Activated T-helper 1 cell treated with Interleukin-2 at 50 U/mL for 16 hours (primary cell): Measurements from ENCODE around the gene SPPL2B.
"Not testable (repeated sequence)": the region's sequence is repeated elsewhere in the genome, so short reads cannot be mapped to it uniquely, and the experiment has no call there.

Source experiments
- DNase-seq: peaks from one replicate; pipeline ENCODE4 v3.0.0-alpha.2; 2020; ENCODE audit warnings: low read depth

SPPL2B gene

DNA sequence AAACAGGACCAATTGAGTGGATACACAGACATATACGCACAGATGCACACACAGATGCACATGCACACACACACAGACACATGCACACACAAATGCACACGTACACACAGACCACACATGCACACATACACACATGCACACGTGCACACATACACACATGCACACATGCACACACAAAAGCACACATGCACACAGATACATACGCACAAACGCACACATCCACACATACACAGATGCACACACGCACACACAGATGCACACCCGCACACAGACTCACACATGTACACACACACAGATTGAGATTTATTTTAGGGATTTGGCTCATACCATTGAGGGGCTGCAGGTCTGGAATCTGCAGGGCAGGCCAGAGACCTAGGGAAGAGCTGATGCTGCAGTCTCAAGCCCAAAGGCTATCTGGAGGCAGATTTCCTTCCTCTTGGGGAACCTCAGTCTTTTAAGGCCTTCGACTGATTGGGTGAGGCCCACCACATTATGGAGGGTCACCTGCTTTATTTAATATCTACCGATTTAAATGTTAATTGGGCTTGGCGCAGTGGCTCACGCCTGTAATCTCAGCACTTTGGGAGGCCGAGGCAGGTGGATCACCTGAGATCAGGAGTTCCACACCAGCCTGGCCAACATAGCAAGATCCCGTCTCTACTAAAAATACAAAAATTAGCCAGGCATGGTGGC is 54.2 kb downstream of the SPPL2B start:
- DNase-seq, result no peak

DNA sequence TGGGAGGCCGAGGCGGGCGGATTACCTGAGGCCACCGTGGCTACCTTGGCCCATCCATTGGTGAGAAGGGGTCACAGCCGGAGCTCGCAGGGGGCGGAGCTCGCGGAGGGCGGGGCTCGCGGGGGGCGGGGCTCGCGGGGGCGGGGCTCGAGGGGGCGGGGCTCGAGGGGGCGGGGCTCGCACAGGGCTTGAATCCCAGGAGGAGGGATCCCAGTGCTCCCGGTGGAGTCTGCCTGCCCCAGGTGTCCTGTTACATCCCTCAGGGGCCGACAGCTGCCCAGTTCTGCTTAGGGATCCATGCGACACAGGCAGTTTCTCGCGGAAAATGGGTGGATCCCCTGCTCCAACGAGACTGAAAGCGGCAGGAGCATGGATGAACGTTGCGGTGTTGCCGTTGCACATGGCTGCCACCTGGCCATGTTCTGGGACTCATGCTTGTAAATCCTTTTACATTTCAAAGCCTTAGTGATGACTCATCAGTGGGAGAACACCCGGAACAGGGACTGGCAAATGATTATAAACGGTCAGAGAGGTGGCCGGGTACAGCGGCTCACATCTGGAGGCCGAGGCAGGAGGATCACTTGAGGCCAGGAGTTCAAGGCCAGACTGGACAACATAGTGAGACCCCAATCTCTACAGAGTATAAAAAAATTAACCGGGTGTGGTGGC is 56.7 kb downstream of the SPPL2B start:
- DNase-seq, result no peak

- DNase-seq, result no peak
These were observed 59.1 kb downstream of the SPPL2B start for GRCh38 chr19:2387367-2388288.

DNA sequence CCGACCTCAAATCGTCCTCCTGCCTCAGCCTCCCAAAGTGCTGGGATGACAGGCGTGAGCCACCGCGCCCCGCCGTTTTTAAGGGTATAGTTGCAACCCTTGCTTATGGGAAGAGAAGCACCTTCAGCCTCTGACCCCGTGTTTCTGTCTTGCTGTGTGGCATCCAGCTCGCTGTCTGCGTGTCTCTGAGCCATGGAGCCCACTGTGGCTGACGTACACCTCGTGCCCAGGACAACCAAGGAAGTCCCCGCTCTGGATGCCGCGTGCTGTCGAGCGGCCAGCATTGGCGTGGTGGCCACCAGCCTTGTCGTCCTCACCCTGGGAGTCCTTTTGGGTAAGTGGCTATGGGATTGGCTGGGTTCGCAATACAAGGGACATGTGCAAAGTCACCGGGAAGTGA is 61.1 kb downstream of the SPPL2B start:
- no peak for DNase-seq

DNA sequence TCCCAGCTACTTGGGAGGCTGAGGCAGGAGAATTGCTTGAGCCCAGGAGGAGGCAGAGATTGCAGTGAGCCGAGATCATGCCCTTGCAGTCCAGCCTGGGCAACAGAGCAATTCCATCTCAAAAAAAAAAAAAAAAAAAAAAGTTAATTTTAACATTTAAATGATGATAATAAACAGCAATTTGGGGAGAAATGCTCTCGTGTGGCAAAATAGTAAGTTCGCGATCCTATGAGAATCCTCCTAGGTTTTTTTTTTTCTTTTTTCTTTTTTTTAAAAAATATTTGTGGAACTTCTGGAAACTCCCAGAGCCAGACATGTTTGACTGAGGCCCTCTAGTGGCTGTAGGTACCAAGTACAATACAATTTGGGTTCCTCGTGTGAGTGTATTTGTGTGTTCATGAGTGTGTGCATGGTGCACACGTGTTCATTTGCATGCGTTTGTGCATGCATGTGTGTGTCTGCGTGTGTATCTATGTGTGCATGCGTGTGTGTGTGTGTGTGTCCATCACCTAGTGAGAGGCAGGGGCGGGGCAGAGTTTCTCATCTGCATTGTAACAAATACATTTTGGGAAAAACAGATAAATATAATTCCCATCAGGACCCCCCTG is 62.7 kb downstream of the SPPL2B start:
- peak; percentile 5 for DNase-seq

DNA sequence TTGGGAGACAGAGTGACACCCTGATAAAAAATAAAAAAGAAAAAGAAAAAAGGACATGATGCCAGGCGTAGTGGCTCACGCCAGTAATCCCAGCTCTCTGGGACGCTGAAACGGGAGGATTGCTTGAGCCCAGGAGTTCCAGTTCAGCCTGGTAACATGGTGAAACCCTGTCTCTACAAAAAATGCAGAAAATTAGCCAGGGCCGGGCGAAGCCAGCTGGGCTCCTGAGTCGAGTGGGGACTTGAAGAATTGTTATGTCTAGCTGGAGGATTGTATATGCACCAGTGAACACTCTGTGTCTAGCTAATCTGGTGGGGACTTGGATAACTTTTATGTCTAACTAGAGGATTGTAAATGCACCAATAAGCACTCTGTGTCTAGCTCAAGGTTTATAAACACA is 63.9 kb downstream of the SPPL2B start:
- DNase-seq, result no peak

DNA sequence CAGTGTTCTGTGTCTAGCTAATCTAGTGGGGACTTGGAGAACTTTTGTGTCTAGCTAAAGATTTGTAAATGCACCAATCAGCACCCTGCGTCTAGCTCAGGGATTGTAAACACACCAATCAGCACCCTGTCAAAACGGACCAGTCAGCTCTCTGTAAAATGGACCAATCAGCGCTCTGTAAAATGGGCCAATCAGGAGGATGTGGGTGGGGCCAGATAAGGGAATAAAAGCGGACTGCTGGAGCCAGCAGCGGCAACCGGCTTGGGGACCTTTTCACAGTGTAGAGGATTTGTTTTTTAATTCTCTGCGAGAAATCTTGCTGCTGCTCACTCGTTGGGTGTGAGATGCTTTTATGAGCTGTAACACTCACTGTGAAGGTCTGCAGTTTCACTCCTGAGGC is 64.4 kb downstream of the SPPL2B start:
- DNase-seq, result not testable (repeated sequence)

- no peak for DNase-seq
These were observed 65.6 kb downstream of the SPPL2B start for GRCh38 chr19:2394054-2394441.

GRCh38 chr19:2394442-2395292 is 66.2 kb downstream of the SPPL2B start:
- no peak for DNase-seq

DNA sequence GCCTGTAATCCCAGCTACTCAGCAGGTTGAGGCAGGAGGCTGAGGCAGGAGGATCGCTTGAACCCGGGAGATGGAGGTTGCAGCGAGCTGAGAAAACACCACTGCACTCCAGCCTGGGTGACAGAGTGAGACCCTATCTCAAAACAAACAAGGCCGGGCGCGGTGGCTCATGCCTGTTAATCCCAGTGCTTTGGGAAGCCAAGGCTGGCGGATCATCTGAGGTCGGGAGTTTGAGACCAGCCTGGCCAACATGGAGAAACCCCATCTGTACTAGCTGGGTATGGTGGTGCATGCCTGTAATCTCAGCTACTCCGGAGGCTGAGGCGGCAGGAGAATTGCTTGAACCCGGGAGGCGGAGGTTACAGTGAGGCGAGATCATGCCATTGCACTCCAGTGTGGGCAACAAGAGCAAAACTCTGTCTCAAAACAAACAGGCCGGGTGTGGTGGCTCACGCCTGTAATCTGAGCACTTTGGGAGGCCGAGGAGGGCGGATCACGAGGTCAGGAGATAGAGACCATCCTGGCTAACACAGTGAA is 66.9 kb downstream of the SPPL2B start:
- DNase-seq, result not testable (repeated sequence)

GRCh38 chr19:2397173-2397572 is 68.7 kb downstream of the SPPL2B start:
- DNase-seq, result not testable (repeated sequence)

DNA sequence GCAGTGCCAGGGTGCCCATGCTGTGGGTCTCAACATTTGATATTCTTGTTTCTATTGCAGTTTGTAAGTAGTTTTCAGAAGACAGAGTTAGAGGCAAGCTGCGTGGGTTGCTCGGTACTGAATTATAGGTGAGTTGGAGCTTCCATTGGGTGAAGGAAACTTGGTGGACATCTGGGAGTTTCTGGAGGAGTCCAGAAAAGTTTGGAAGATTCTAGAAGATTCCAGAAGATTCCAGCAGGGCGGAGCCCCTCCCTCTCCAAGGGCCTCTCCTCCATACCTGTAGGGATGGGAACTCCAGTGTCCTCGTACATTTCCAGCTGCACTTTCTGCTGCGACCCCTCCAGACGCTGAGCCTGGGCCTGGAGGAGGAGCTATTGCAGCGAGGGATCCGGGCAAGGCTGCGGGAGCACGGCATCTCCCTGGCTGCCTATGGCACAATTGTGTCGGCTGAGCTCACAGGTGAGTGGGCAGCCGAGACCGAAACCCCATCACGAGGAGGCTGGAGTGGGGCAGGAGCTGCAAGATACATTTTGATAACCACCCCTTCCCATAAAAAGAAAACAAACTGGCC is 70.3 kb downstream of the SPPL2B start:
- DNase-seq, result no peak

DNA sequence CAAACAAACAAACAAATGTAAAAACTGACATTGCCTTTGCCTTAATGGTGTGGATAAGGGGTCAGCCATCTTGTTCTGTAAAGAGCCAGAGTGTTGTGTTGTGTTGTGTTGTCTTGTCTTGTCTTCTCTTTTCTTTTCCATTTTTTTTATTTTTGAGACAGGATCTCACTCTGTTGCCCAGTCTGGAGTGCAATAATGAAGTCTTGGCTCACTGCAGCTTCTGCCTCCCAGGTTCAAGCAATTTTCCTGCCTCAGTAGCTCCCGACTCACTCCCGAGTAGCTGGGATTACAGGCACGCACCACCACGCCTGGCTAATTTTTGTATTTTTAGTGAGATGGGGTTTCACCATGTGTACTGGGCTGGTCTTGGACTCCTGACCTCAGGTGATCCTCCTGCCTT is 71.1 kb downstream of the SPPL2B start:
- no peak for DNase-seq
